RPMI8226 (cell line): ENCODE measurements around the gene FPGT.
A peak's percentile ranks its signal among the peaks of the same experiment; 100 is the strongest.
"Not testable (repeated sequence)": the region's sequence is repeated elsewhere in the genome, so short reads cannot be mapped to it uniquely, and the experiment has no call there.

Source experiments
- DNase-seq: peaks from one replicate; pipeline ENCODE4 v3.0.0-alpha.2; 2015

The FPGT gene

GRCh38 chr1:74197657-74198552 lies at the start of gene FPGT, which contains the start of gene LRRIQ3:
TSS of gene FPGT (plus strand) at chr1:74198242. CDS start at chr1:74198279, 37 bp downstream.
TSS of gene LRRIQ3 (minus strand) at chr1:74198176. CDS start at chr1:74183684, 14,492 bp downstream.
- peak; percentile 93 for DNase-seq

GRCh38 chr1:74160046-74160445 lies 38.0 kb upstream of the FPGT start:
- no peak for DNase-seq

- no peak for DNase-seq
These were observed 36.5 kb upstream of the FPGT start for GRCh38 chr1:74161497-74161896.

- no peak for DNase-seq
These were observed 35.7 kb upstream of the FPGT start for GRCh38 chr1:74162333-74162732.

- not testable (repeated sequence) for DNase-seq
These were observed 23.6 kb upstream of the FPGT start for GRCh38 chr1:74174423-74174822.

- DNase-seq, result no peak
These were observed 17.6 kb upstream of the FPGT start for GRCh38 chr1:74180490-74180889.

- DNase-seq, result no peak
These were observed 4.1 kb upstream of the FPGT start for GRCh38 chr1:74193908-74194307.

GRCh38 chr1:74195339-74195738 lies 2.7 kb upstream of the FPGT start:
- DNase-seq, result no peak

- DNase-seq, result no peak
These were observed 787 bp upstream of the FPGT start for GRCh38 chr1:74197255-74197654.

GRCh38 chr1:74199504-74199903 lies 1.5 kb downstream of the FPGT start:
- no peak for DNase-seq

GRCh38 chr1:74205266-74205665 lies 7.2 kb downstream of the FPGT start:
- DNase-seq, result no peak

- no peak for DNase-seq
These were observed 17.2 kb downstream of the FPGT start for GRCh38 chr1:74215229-74215628.

GRCh38 chr1:74222701-74223100 lies 24.7 kb downstream of the FPGT start:
- no peak for DNase-seq

- no peak for DNase-seq
These were observed 25.4 kb downstream of the FPGT start for GRCh38 chr1:74223453-74223852.

GRCh38 chr1:74235153-74235552 lies 37.1 kb downstream of the FPGT start, which contains the start of gene TNNI3K:
TSS of gene TNNI3K (plus strand) at chr1:74235387. CDS start at chr1:74235452, 65 bp downstream.
- DNase-seq, result no peak

- DNase-seq, result no peak
These were observed 38.4 kb downstream of the FPGT start for GRCh38 chr1:74236440-74236839.

GRCh38 chr1:74237035-74237434 lies 39.0 kb downstream of the FPGT start:
- no peak for DNase-seq

GRCh38 chr1:74237787-74238186 lies 39.7 kb downstream of the FPGT start:
- DNase-seq, result no peak

- DNase-seq, result no peak
These were observed 47.2 kb downstream of the FPGT start for GRCh38 chr1:74245168-74245772.

- no peak for DNase-seq
These were observed 48.3 kb downstream of the FPGT start for GRCh38 chr1:74246315-74246714.

GRCh38 chr1:74247881-74248528 lies 50.0 kb downstream of the FPGT start:
- no peak for DNase-seq

- not testable (repeated sequence) for DNase-seq
These were observed 55.3 kb downstream of the FPGT start for GRCh38 chr1:74253243-74253824.
